HEK293T (cell line): Measurements from ENCODE around the gene LTBP1.

Experiments used
- CTCF ChIA-PET: fragments of 350-600 bp; formaldehyde crosslinking; extraction: SDS; loops from one replicate; lab custom pipeline; 2021; ENCODE audit warnings: antibody characterized with exemption, inconsistent platforms; lab: Yijun Ruan, JAX
- POLR2A ChIA-PET: fragments of 350-600 bp; formaldehyde crosslinking; extraction: SDS; loops from one replicate; lab custom pipeline; 2020; ENCODE audit warnings: antibody characterized with exemption, inconsistent platforms; lab: Yijun Ruan, JAX
- DNase-seq: peaks from one replicate; pipeline ENCODE4 v3.0.0; 2012; ENCODE audit warnings: mixed read lengths; ENCODE audit errors: extremely low spot score
- ARNT ChIP-seq: fragments of 450-650 bp; IDR thresholded peaks from 2 replicates; pipeline ENCODE4 v1.6.1; 2017; ENCODE audit warnings: mild to moderate bottlenecking
- BHLHE40 ChIP-seq: fragments of 450-650 bp; IDR thresholded peaks from 2 replicates; pipeline ENCODE4 v1.6.1; 2016; ENCODE audit warnings: mild to moderate bottlenecking, moderate library complexity, borderline replicate concordance
- CTBP1 ChIP-seq: fragments of 450-650 bp; IDR thresholded peaks from 2 replicates; pipeline ENCODE4 v1.6.1; 2016; ENCODE audit warnings: borderline replicate concordance
- ELF4 ChIP-seq: fragments of 450-650 bp; IDR thresholded peaks from 2 replicates; pipeline ENCODE4 v1.6.1; 2017; ENCODE audit warnings: antibody characterized with exemption
- FOXA1 ChIP-seq: fragments of 450-650 bp; IDR thresholded peaks from 2 replicates; pipeline ENCODE4 v1.6.1; 2016; ENCODE audit warnings: mild to moderate bottlenecking
- FOXK2 ChIP-seq: fragments of 450-650 bp; IDR thresholded peaks from 2 replicates; pipeline ENCODE4 v1.6.1; 2016; ENCODE audit warnings: mild to moderate bottlenecking
- FOXM1 ChIP-seq: fragments of 450-650 bp; IDR thresholded peaks from 2 replicates; pipeline ENCODE4 v1.6.1; 2017; ENCODE audit warnings: mild to moderate bottlenecking, borderline replicate concordance
- HDGF ChIP-seq: fragments of 450-650 bp; IDR thresholded peaks from 2 replicates; pipeline ENCODE4 v1.6.1; 2017; ENCODE audit warnings: antibody characterized with exemption, borderline replicate concordance
- L3MBTL2 ChIP-seq: fragments of 450-650 bp; conservative IDR thresholded peaks from 2 replicates; pipeline ENCODE4 v1.6.1; 2016; ENCODE audit warnings: mild to moderate bottlenecking
- LEF1 ChIP-seq: fragments of 450-650 bp; IDR thresholded peaks from 2 replicates; pipeline ENCODE4 v1.6.1; 2017; ENCODE audit warnings: mild to moderate bottlenecking, borderline replicate concordance
- NFRKB ChIP-seq: fragments of 450-650 bp; IDR thresholded peaks from 2 replicates; pipeline ENCODE4 v1.6.1; 2016; ENCODE audit warnings: mild to moderate bottlenecking, moderate library complexity
- PKNOX1 ChIP-seq: fragments of 450-650 bp; IDR thresholded peaks from 2 replicates; pipeline ENCODE4 v1.6.1; 2016
- SP1 ChIP-seq: fragments of 450-650 bp; IDR thresholded peaks from 2 replicates; pipeline ENCODE4 v1.6.1; 2017
- SUZ12 ChIP-seq: fragments of 450-650 bp; IDR thresholded peaks from 2 replicates; pipeline ENCODE4 v1.6.1; 2016; ENCODE audit warnings: mild to moderate bottlenecking
- TARDBP ChIP-seq: fragments of 450-650 bp; IDR thresholded peaks from 2 replicates; pipeline ENCODE4 v1.6.1; 2016
- ZNF384 ChIP-seq: fragments of 450-650 bp; IDR thresholded peaks from 2 replicates; pipeline ENCODE4 v1.6.1; 2016

Gene LTBP1

GRCh38 chr2:33380001-33380609 lies 433.4 kb downstream of the LTBP1 start:
- CTCF ChIA-PET: interaction anchor here (0.6 to 1.6 kb wide), 14 partner anchors 9 to 1420 kb away, joined by 3 to 12 read pairs (median 4); no protein-coding TSS in a partner anchor
- peak; percentile 9 for DNase-seq
- POLR2A ChIA-PET: no interaction called here
- TF ChIP-seq ELF4: no peak
- no peak for TF ChIP-seq L3MBTL2
- no peak for TF ChIP-seq BHLHE40
- TF ChIP-seq FOXM1: no peak

- ChIA-PET POLR2A (no interaction called here), CTCF (interaction anchor here (0.6 to 1.6 kb wide), 11 partner anchors 8 to 1286 kb away, joined by 3 to 12 read pairs (median 4); no protein-coding TSS in a partner anchor)
- TF ChIP-seq ARNT (no peak), NFRKB (no peak), CTBP1 (no peak), PKNOX1 (no peak), BHLHE40 (no peak), ELF4 (no peak)
- DNase-seq: no peak
Measured at GRCh38 chr2:33380719-33381118, 434.0 kb downstream of the LTBP1 start.

GRCh38 chr2:33381301-33381858 lies 434.6 kb downstream of the LTBP1 start:
- ChIA-PET CTCF (interaction anchor here (0.9 to 1.5 kb wide), 3 partner anchors 9 to 25 kb away, joined by 3 to 4 read pairs (median 4); no protein-coding TSS in a partner anchor), POLR2A (no interaction called here)
- no peak for DNase-seq
- TF ChIP-seq HDGF (no peak), FOXK2 (no peak), ZNF384 (no peak), L3MBTL2 (no peak), CTBP1 (no peak), NFRKB (no peak), LEF1 (no peak), TARDBP (no peak), ARNT (no peak), SUZ12 (no peak), PKNOX1 (no peak), FOXA1 (no peak), FOXM1 (no peak)

- ChIA-PET CTCF (interaction anchor here (0.5 to 1.5 kb wide), 2 partner anchors 12 kb away, joined by 3 to 4 read pairs; no protein-coding TSS in a partner anchor), POLR2A (no interaction called here)
- TF ChIP-seq FOXM1 (no peak), ZNF384 (no peak), LEF1 (no peak), HDGF (no peak), TARDBP (no peak), FOXA1 (no peak), SP1 (no peak), L3MBTL2 (no peak), PKNOX1 (no peak), ELF4 (no peak), ARNT (no peak)
- DNase-seq: no peak
Measured at GRCh38 chr2:33383855-33384598, 437.3 kb downstream of the LTBP1 start.

- POLR2A ChIA-PET: no interaction called here
- DNase-seq: no peak
- CTCF ChIA-PET: interaction anchor here (1.5 kb wide), 1 partner anchor 11 kb away, joined by 4 read pairs; no protein-coding TSS in a partner anchor
- TF ChIP-seq SP1: no peak
- TF ChIP-seq HDGF: no peak
- no peak for TF ChIP-seq NFRKB
- no peak for TF ChIP-seq ARNT
- TF ChIP-seq FOXA1: no peak
- TF ChIP-seq ELF4: no peak
- TF ChIP-seq BHLHE40: no peak
- no peak for TF ChIP-seq L3MBTL2
- TF ChIP-seq CTBP1: no peak
- no peak for TF ChIP-seq PKNOX1
- no peak for TF ChIP-seq FOXM1
- TF ChIP-seq LEF1: no peak
- no peak for TF ChIP-seq TARDBP
- no peak for TF ChIP-seq ZNF384
- no peak for TF ChIP-seq FOXK2
- TF ChIP-seq SUZ12: no peak
Measured at GRCh38 chr2:33384599-33384961, 437.8 kb downstream of the LTBP1 start.
